ENCODE measurements around the gene OAF. TPM values are rescaled to one million over a fixed set of nuclear protein-coding genes. Genes with fewer than 3 reads are reported as not detected.

Gene OAF
- total RNA-seq, 2 donors from 2014 or later: 26.3 to 45.1 TPM

DNA sequence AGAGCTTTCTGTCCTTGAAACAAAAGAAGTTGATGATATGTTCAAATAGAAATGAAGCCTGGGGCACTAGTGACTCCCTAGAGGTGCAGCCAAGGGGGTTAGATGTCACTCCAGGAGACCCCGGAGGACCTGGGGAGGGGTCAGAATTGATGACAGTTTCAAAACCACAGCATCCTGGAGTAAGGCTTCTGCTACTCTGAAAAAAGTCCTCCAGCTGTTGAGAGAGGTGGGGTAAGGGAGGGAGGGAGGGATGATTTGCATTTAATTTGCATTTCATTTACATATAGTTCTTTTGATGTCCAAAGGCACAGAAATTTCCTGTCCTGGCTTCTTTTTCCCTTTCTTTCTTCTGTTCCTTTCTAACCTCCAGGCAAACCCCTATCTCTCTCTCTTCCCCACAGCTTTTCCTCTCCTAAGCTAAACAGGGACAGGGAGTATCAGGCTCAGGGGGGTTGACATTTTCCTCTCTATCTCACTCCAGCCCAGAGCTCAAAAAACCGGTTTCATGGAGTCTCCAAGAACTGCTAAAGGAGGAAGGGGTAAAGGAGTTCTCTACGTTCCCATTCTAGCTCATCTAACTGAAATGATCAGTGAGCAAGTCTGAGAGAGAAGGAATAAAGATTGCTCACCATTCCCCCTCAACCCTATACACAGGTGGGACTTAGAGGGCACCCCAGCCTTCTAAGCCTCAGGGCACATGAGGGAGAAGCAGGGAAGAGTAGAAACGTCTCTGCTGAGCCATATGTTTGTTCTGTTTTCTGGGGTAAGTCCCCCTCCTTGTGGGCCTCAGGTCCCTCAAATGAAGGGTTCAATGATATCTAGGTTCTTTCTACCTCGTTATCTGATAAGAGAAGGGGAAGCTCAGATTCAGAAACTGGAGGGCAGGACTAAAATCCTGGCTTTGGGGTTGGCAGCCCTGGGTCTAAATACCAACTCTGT, 25.6 kb downstream of the OAF start:
- ATAC-seq (ENCODE audit: insufficient number of reproducible peaks, low FRiP score, low read depth) (no peak), DNase-seq (ENCODE audit: low spot score) (no peak)
- H3K4me1 ChIP-seq (ENCODE audit: control insufficient read depth in 1 of 2, low read depth in 2 of 2): peaks cover 0 to 5% of the 10 kb centered on the region in 2 donors
- H3K27me3 ChIP-seq (replicated peaks; ENCODE audit: insufficient read depth): peaks cover 15% of the 10 kb centered on the region
- no peaks in the 10 kb centered on the region for H3K36me3 ChIP-seq
- no peak overlapping the region for H3K4me3 ChIP-seq
- H3K27ac ChIP-seq: no peak overlapping the region
- no peaks in the 10 kb centered on the region for H3K9me3 ChIP-seq
- TF ChIP-seq, protein P1, sequence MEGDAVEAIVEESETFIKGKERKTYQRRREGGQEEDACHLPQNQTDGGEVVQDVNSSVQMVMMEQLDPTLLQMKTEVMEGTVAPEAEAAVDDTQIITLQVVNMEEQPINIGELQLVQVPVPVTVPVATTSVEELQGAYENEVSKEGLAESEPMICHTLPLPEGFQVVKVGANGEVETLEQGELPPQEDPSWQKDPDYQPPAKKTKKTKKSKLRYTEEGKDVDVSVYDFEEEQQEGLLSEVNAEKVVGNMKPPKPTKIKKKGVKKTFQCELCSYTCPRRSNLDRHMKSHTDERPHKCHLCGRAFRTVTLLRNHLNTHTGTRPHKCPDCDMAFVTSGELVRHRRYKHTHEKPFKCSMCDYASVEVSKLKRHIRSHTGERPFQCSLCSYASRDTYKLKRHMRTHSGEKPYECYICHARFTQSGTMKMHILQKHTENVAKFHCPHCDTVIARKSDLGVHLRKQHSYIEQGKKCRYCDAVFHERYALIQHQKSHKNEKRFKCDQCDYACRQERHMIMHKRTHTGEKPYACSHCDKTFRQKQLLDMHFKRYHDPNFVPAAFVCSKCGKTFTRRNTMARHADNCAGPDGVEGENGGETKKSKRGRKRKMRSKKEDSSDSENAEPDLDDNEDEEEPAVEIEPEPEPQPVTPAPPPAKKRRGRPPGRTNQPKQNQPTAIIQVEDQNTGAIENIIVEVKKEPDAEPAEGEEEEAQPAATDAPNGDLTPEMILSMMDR (IDR thresholded peaks at IDR 0.05): no peak

DNA sequence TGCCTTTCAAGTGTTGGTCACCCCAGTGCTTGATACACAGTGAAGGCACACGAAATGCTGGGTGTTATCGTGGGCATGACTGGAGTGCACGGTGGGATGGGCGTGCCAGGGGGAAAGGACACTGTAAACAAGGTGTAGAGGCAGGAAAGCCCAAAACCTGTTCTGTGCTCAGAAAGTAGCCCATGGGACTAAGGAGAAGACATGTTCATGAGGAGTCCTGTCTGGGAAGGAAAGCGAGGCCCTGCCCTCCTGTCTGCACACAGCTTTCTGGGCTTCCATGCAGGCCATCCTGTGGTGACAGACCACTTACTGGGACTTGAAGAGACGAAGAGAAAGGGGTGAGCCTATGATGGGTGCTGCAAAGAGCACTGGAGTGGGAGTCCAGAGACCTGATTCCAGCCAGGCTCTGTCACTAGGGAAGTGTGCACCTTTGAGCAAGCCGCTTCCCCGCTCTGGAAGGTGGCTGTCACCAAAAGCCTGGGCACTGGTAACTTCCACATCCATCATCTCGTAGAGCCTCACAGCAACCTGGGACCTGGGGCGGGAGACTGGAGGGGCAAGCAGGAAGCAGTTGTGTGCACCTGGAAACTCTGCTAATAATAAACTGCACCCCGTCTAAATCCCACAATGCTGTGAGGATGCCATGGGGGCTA, 28.3 kb downstream of the OAF start:
- TF ChIP-seq, protein P1 (IDR thresholded peaks at IDR 0.05): no peak
- H3K9me3 ChIP-seq: no peaks in the 10 kb centered on the region
- no peak for ATAC-seq (ENCODE audit: insufficient number of reproducible peaks, low FRiP score, low read depth)
- H3K36me3 ChIP-seq: no peaks in the 10 kb centered on the region
- H3K4me3 ChIP-seq: no peak overlapping the region
- H3K4me1 ChIP-seq (ENCODE audit: control insufficient read depth in 1 of 2, low read depth in 2 of 2): peaks cover 0 to 5% of the 10 kb centered on the region in 2 donors
- peaks cover 15% of the 10 kb centered on the region for H3K27me3 ChIP-seq (replicated peaks; ENCODE audit: insufficient read depth)
- H3K27ac ChIP-seq: no peak overlapping the region
- no peak for DNase-seq (ENCODE audit: low spot score)

- Histone ChIP-seq H3K36me3 (no peaks in the 10 kb centered on the region), H3K4me3 (no peak within 1 kb of the TSS), H3K27me3 (replicated peaks; ENCODE audit: insufficient read depth) (peaks cover 15% of the 10 kb centered on the region), H3K27ac (no peak within 1 kb of the TSS), H3K9me3 (no peaks in the 10 kb centered on the region), H3K4me1 (ENCODE audit: control insufficient read depth in 1 of 2, low read depth in 2 of 2) (peaks cover 0 to 5% of the 10 kb centered on the region in 2 donors)
- no peak for DNase-seq (ENCODE audit: low spot score)
- TF ChIP-seq, protein P1 (IDR thresholded peaks at IDR 0.05): no peak
- ATAC-seq (ENCODE audit: insufficient number of reproducible peaks, low FRiP score, low read depth): no peak
Observed at GRCh38 chr11:120239713-120240640, 29.1 kb downstream of the OAF start, which contains the start of gene POU2F3. TSS of gene POU2F3 (plus strand) at chr11:120240140. CDS start at chr11:120240344, 204 bp downstream.

DNA sequence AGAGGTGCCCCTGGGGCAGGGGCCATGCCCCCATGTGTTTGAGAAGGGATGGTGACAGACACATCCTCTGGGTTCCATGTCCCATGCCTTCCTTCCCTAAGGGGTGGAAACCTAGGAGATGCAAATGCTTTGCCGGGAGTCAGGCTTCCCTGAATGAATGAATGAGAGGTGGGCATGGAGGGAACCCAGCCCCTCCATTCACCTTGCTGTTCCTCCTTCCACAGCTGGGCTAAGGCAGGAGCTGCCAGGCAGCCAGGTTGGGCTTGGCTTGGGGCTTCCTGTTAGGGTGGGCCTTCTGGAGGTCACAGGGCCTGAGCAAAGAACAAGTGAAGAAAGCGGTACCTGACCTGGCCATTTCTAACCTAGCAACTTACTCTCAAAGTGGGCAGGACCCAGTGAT, 30.0 kb downstream of the OAF start:
- no peaks in the 10 kb centered on the region for H3K36me3 ChIP-seq
- DNase-seq (ENCODE audit: low spot score): no peak
- peaks cover 15% of the 10 kb centered on the region for H3K27me3 ChIP-seq (replicated peaks; ENCODE audit: insufficient read depth)
- no peak overlapping the region for H3K4me3 ChIP-seq
- ATAC-seq (ENCODE audit: insufficient number of reproducible peaks, low FRiP score, low read depth): no peak
- H3K9me3 ChIP-seq: no peaks in the 10 kb centered on the region
- H3K4me1 ChIP-seq (ENCODE audit: control insufficient read depth in 1 of 2, low read depth in 2 of 2): peaks cover 0 to 5% of the 10 kb centered on the region in 2 donors
- H3K27ac ChIP-seq: no peak overlapping the region
- TF ChIP-seq, protein P1 (IDR thresholded peaks at IDR 0.05): no peak
